Endothelial cell of umbilical vein (primary cell): ENCODE results near the gene PDE11A. TPM values are rescaled to one million over a fixed set of nuclear protein-coding genes. Genes with fewer than 3 reads are reported as not detected.

Source experiments
- BruUV-seq: library from RNA; stranded (reverse); fragments of 400-500 nt; replicated peaks from 2 replicates; lab custom pipeline; 2021; lab: Mats Ljungman, UMichigan
- CTCF ChIA-PET: fragments of 300-600, 350-600 bp; sonication (Branson Sonifier 250); formaldehyde crosslinking; loops from one replicate; lab custom pipeline; 2021; ENCODE audit warnings: antibody characterized with exemption, inconsistent platforms; lab: Charles Lee
- POLR2A ChIA-PET: fragments of 300-600, 350-600 bp; sonication (Branson Sonifier 250); formaldehyde crosslinking; loops from one replicate; lab custom pipeline; 2021; ENCODE audit warnings: antibody characterized with exemption, inconsistent platforms; lab: Charles Lee
- DNase-seq: peaks from one replicate; pipeline ENCODE4 v3.0.0-alpha.2; 2011; ENCODE audit warnings: low read depth, low spot score
- FAIRE-seq: peaks from 2 replicates; lab custom pipeline; 2011; peaks lifted over from hg19 to GRCh38; lab: Jason Lieb, UNC
- H2AFZ ChIP-seq: 2 replicates; pipeline ENCODE4 v1.6.0; 2012; ENCODE audit warnings: low read depth, low read length, control low read depth, inconsistent platforms
- H3K27ac ChIP-seq: 2 replicates; pipeline ENCODE4 v1.5.1; 2011; ENCODE audit warnings: low read depth, mild to moderate bottlenecking, control low read depth, low read length, moderate library complexity; ENCODE audit not compliant: insufficient read depth
- H3K27me3 ChIP-seq, 2 experiments: 2 replicates each; pipeline versions ENCODE4 v1.6.0 to v1.6.1; 2011; ENCODE audit warnings: low read length in 2 of 2, mixed read lengths in 1 of 2; ENCODE audit not compliant: control insufficient read depth in 2 of 2, insufficient read depth in 2 of 2
- H3K36me3 ChIP-seq, 2 experiments: 2 replicates in 1 of 2; 3 replicates in 1 of 2; pipeline ENCODE4 v1.5.1; 2011; ENCODE audit warnings: low read length in 2 of 2, mild to moderate bottlenecking in 1 of 2, moderate library complexity in 1 of 2; ENCODE audit not compliant: control insufficient read depth in 2 of 2, insufficient read depth in 2 of 2; ENCODE audit errors: extremely low read depth in 1 of 2
- H3K4me1 ChIP-seq: 3 replicates; pipeline ENCODE4 v1.5.1; 2011; ENCODE audit warnings: mild to moderate bottlenecking, low read length; ENCODE audit not compliant: control insufficient read depth, insufficient read depth; ENCODE audit errors: extremely low read depth
- H3K4me2 ChIP-seq: 2 replicates; pipeline ENCODE4 v1.6.1; 2011; ENCODE audit warnings: low read length, control low read depth, mixed read lengths; ENCODE audit not compliant: insufficient read depth
- H3K4me3 ChIP-seq, 3 experiments: fragments of 200-600 bp in 1 of 3; sonication (generic), shearing (Covaris generic) in 1 of 3; replicated peaks in 1 of 3; 2 replicates each; pipeline ENCODE4 v1.5.1; 2011 to 2016; ENCODE audit warnings: control low read depth in 3 of 3, low read length in 3 of 3, mild to moderate bottlenecking in 2 of 3, inconsistent platforms in 1 of 3, low read depth in 1 of 3, moderate library complexity in 1 of 3; ENCODE audit not compliant: insufficient read depth in 1 of 3
- H3K79me2 ChIP-seq: 2 replicates; pipeline ENCODE4 v1.6.0; 2012; ENCODE audit warnings: low read length, inconsistent platforms; ENCODE audit not compliant: control insufficient read depth, insufficient read depth
- H3K9ac ChIP-seq: replicated peaks from 2 replicates; pipeline ENCODE3; 2011; ENCODE audit warnings: low read length, control low read depth; ENCODE audit not compliant: insufficient read depth; ENCODE audit errors: extremely low read depth
- H3K9me1 ChIP-seq: replicated peaks from 3 replicates; pipeline ENCODE4 v1.6.0; 2011; ENCODE audit warnings: mild to moderate bottlenecking, low read length; ENCODE audit not compliant: control insufficient read depth, insufficient read depth; ENCODE audit errors: extremely low read depth
- H3K9me3 ChIP-seq: replicated peaks from 2 replicates; pipeline ENCODE4 v1.5.1; 2012; ENCODE audit warnings: low read length, inconsistent platforms; ENCODE audit not compliant: control insufficient read depth, insufficient read depth
- H4K20me1 ChIP-seq: replicated peaks from 2 replicates; pipeline ENCODE3; 2011; ENCODE audit warnings: mild to moderate bottlenecking, low read length; ENCODE audit not compliant: control insufficient read depth, insufficient read depth; ENCODE audit errors: extremely low read depth
- EZH2 ChIP-seq: IDR thresholded peaks from 2 replicates; pipeline ENCODE4 v1.6.1; 2012; ENCODE audit warnings: borderline replicate concordance, low read depth, mild to moderate bottlenecking, moderate library complexity, low read length, inconsistent platforms; ENCODE audit not compliant: severe bottlenecking
- FOS ChIP-seq: IDR thresholded peaks from 2 replicates; pipeline ENCODE4 v1.6.1; 2011; ENCODE audit warnings: mild to moderate bottlenecking, low read length, moderate library complexity, borderline replicate concordance; ENCODE audit not compliant: insufficient read depth
- GATA2 ChIP-seq: IDR thresholded peaks from 2 replicates; pipeline ENCODE4 v1.7.0; 2011; ENCODE audit warnings: low read depth, mild to moderate bottlenecking, moderate library complexity, mixed read lengths, low read length; ENCODE audit not compliant: insufficient read length, insufficient read depth
- JUN ChIP-seq: IDR thresholded peaks from 2 replicates; pipeline ENCODE4 v1.6.1; 2011; ENCODE audit warnings: borderline replicate concordance, low read depth; ENCODE audit not compliant: insufficient read length, insufficient read depth
- MYC ChIP-seq: IDR thresholded peaks from one replicate; pipeline ENCODE4 v1.6.1; 2011; ENCODE audit warnings: mild to moderate bottlenecking, low read depth, low read length
- POLR2A ChIP-seq: IDR thresholded peaks from 2 replicates; pipeline ENCODE4 v1.6.1; 2012; ENCODE audit warnings: low read depth, mild to moderate bottlenecking, control low read depth, low read length
- POLR2AphosphoS5 ChIP-seq: IDR thresholded peaks from 2 replicates; pipeline ENCODE4 v1.6.1; 2012; ENCODE audit warnings: low read depth, mild to moderate bottlenecking, control low read depth, low read length, moderate library complexity; ENCODE audit not compliant: insufficient read depth
- dilution Hi-C: fragments of 300-500 bp; cut with MboI; formaldehyde crosslinking; loops from one replicate; pipeline ENCODE4 v1.15.0; 2019; ENCODE audit warnings: low sequenced_read_pairs; ENCODE audit not compliant: extremely low pct_ligation_motif_present
- intact Hi-C: fragments of 100-400 bp; cut with micrococcal nuclease; formaldehyde crosslinking; loops from one replicate; pipeline ENCODE4 v1.10.0; 2022
- polyA plus RNA-seq, 4 experiments: library from polyadenylated mRNA; depleted of rRNA in 3 of 4; stranded (reverse) in 3 of 4; unstranded in 1 of 4; fragments of >200 nt; gene quantifications; 2 replicates each; pipeline versions ENCODE4 v1.2.1 to v1.2.3, GENCODE V29; 2011 to 2012; ENCODE audit warnings: missing spikeins in 1 of 4
- total RNA-seq: library from RNA; stranded (reverse); gene quantifications from 2 replicates; pipeline ENCODE4 v1.2.3, GENCODE V29; 2021
- TF ChIP-seq, protein P1 (sequence below), 2 donors: IDR thresholded peaks; 1 replicate in 1 of 2; 2 replicates in 1 of 2; pipeline ENCODE4 v1.5.1; 2011; ENCODE audit warnings: low read length in 2 of 2, mild to moderate bottlenecking in 2 of 2, moderate library complexity in 2 of 2, control low read depth in 1 of 2, inconsistent platforms in 1 of 2, low read depth in 1 of 2; ENCODE audit not compliant: insufficient read depth in 1 of 2; ENCODE audit errors: extremely low read depth in 1 of 2
- TF ChIP-seq, protein P2 (sequence below): IDR thresholded peaks from 2 replicates; pipeline ENCODE4 v1.6.1; 2011; ENCODE audit not compliant: insufficient read depth, insufficient read length

PDE11A gene
- total and polyA plus RNA-seq, 2 donors (not counting 3 experiments of a cell fraction or from before 2014, with no cell fraction given): 0.07 to 0.51 TPM

DNA sequence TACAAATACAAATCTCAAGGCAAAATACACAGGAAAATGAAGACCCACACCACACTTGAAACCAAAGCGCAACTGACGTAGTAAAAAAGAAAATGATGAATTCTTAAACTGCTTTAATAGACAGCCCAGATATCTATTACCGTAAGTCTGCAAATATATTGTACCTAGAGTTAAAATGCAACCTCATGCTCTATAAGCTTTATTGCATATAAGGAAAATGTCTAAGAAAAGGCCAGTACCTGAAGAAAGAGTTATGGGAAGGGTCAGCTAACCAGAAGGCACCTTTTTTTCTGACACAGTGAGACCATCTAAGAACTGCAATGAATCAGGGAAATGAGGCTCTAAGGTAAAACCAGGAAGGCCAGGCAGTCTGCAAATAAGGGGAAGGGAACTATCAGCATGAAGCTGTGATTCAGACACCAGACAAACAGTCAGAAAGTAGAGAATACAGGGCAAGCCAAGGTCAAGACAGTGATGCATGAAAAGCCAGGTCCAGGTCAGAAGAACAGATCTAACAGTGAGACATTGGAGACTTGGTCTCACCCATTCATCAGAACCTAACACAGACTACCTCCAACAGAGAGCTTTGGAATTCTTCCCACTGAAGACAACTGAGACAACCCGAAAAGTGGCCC is 46.9 kb downstream of the PDE11A start:
- DNase-seq (no peak), FAIRE-seq (no peak)
- H3K4me3 ChIP-seq: no peak overlapping the region
- no peaks in the 10 kb centered on the region for H3K9me1 ChIP-seq
- H3K36me3 ChIP-seq: no peaks in the 10 kb centered on the region
- no peaks in the 10 kb centered on the region for H3K4me1 ChIP-seq
- no TSS peak for BruUV-seq
- H2AFZ ChIP-seq: no peak overlapping the region
- no peaks in the 10 kb centered on the region for H3K27me3 ChIP-seq
- H4K20me1 ChIP-seq: no peaks in the 10 kb centered on the region
- no peak overlapping the region for H3K9ac ChIP-seq
- no peaks in the 10 kb centered on the region for H3K79me2 ChIP-seq
- POLR2A ChIA-PET: no interaction called here
- dilution Hi-C loops: no loop called here
- TF ChIP-seq FOS: no peak
- TF ChIP-seq, protein P1, sequence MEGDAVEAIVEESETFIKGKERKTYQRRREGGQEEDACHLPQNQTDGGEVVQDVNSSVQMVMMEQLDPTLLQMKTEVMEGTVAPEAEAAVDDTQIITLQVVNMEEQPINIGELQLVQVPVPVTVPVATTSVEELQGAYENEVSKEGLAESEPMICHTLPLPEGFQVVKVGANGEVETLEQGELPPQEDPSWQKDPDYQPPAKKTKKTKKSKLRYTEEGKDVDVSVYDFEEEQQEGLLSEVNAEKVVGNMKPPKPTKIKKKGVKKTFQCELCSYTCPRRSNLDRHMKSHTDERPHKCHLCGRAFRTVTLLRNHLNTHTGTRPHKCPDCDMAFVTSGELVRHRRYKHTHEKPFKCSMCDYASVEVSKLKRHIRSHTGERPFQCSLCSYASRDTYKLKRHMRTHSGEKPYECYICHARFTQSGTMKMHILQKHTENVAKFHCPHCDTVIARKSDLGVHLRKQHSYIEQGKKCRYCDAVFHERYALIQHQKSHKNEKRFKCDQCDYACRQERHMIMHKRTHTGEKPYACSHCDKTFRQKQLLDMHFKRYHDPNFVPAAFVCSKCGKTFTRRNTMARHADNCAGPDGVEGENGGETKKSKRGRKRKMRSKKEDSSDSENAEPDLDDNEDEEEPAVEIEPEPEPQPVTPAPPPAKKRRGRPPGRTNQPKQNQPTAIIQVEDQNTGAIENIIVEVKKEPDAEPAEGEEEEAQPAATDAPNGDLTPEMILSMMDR (IDR thresholded peaks at IDR 0.05; ENCODE audit: extremely low read depth in 1 of 2, insufficient read depth in 1 of 2, low read depth in 1 of 2, low read length in 2 of 2): no peak
- no peak for TF ChIP-seq POLR2AphosphoS5
- TF ChIP-seq, protein P2, sequence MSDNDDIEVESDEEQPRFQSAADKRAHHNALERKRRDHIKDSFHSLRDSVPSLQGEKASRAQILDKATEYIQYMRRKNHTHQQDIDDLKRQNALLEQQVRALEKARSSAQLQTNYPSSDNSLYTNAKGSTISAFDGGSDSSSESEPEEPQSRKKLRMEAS: no peak
- no peak for TF ChIP-seq EZH2
- TF ChIP-seq GATA2: no peak
- TF ChIP-seq MYC: no peak
- TF ChIP-seq POLR2A: no peak
- TF ChIP-seq JUN: no peak
- CTCF ChIA-PET: no interaction called here
- H3K9me3 ChIP-seq: no peaks in the 10 kb centered on the region
- H3K27ac ChIP-seq: no peak overlapping the region
- intact Hi-C loops: no loop called here
- H3K4me2 ChIP-seq: no peak overlapping the region
